H1 (cell line): ENCODE results near the gene CBL. TPM values are rescaled to one million over a fixed set of nuclear protein-coding genes. Genes with fewer than 3 reads are reported as not detected.

Experiments
- CTCF ChIA-PET: fragments of 300-600 bp; sonication (Branson Sonifier 250); formaldehyde crosslinking; loops from one replicate; lab custom pipeline; 2021; ENCODE audit not compliant: partially characterized antibody; lab: Charles Lee
- POLR2A ChIA-PET: fragments of 300-600 bp; sonication (Branson Sonifier 250); formaldehyde crosslinking; loops from one replicate; lab custom pipeline; 2021; ENCODE audit warnings: inconsistent platforms; ENCODE audit not compliant: partially characterized antibody; lab: Charles Lee
- DNase-seq, 2 experiments: peaks; one replicate each; pipeline versions ENCODE4 v3.0.0 to v3.0.0-alpha.2; 2010 to 2022; ENCODE audit warnings: low spot score in 2 of 2, low read depth in 1 of 2, mixed read lengths in 1 of 2
- FAIRE-seq: peaks from 2 replicates; lab custom pipeline; 2011; peaks lifted over from hg19 to GRCh38; lab: Jason Lieb, UNC
- H2AFZ ChIP-seq: 2 replicates; pipeline ENCODE4 v1.8.1; 2012; ENCODE audit warnings: low read length, inconsistent platforms
- H2AK5ac ChIP-seq: 2 replicates; pipeline ENCODE4 v1.6.1; 2013; ENCODE audit warnings: low read depth, low read length
- H2BK120ac ChIP-seq: replicated peaks from 2 replicates; pipeline ENCODE3; 2013; ENCODE audit warnings: low read depth, low read length, inconsistent platforms
- H2BK12ac ChIP-seq: 2 replicates; pipeline ENCODE4 v1.6.1; 2013; ENCODE audit warnings: low read depth, low read length
- H2BK15ac ChIP-seq: 2 replicates; pipeline ENCODE4 v1.6.1; 2013; ENCODE audit warnings: low read length
- H2BK20ac ChIP-seq: 2 replicates; pipeline ENCODE4 v1.6.1; 2013; ENCODE audit warnings: low read length
- H2BK5ac ChIP-seq: 2 replicates; pipeline ENCODE4 v1.6.1; 2013; ENCODE audit warnings: low read depth, low read length
- H3K14ac ChIP-seq: 2 replicates; pipeline ENCODE4 v1.6.1; 2013; ENCODE audit warnings: inconsistent platforms; ENCODE audit not compliant: insufficient read length
- H3K18ac ChIP-seq: 2 replicates; pipeline ENCODE4 v1.6.1; 2013; ENCODE audit warnings: low read length; ENCODE audit errors: extremely low read depth
- H3K23ac ChIP-seq: 2 replicates; pipeline ENCODE4 v1.6.1; 2013; ENCODE audit warnings: inconsistent platforms; ENCODE audit not compliant: insufficient read length
- H3K23me2 ChIP-seq: 2 replicates; pipeline ENCODE4 v1.6.1; 2013; ENCODE audit warnings: low read depth, low read length
- H3K27ac ChIP-seq: 2 replicates; pipeline ENCODE4 v1.6.1; 2011; ENCODE audit warnings: low read depth, low read length, inconsistent platforms
- H3K27me3 ChIP-seq, 4 experiments: replicated peaks in 1 of 4; 1 replicate in 1 of 4; 2 replicates in 3 of 4; pipeline versions ENCODE4 v1.6.1 to v1.8.1; 2011 to 2013; ENCODE audit warnings: low read length in 3 of 4, mild to moderate bottlenecking in 3 of 4, inconsistent platforms in 2 of 4, mixed read lengths in 2 of 4, moderate library complexity in 1 of 4; ENCODE audit not compliant: control insufficient read depth in 3 of 4, insufficient read depth in 3 of 4; ENCODE audit errors: extremely low read depth in 1 of 4
- H3K36me3 ChIP-seq, 4 experiments: 2 replicates each; pipeline versions ENCODE4 v1.6.1 to v1.8.1; 2011 to 2013; ENCODE audit warnings: mild to moderate bottlenecking in 4 of 4, low read length in 3 of 4, moderate library complexity in 2 of 4, control low read depth in 1 of 4, inconsistent platforms in 1 of 4; ENCODE audit not compliant: insufficient read depth in 4 of 4, control insufficient read depth in 2 of 4
- H3K4ac ChIP-seq: replicated peaks from 2 replicates; pipeline ENCODE3; 2013; ENCODE audit warnings: low read length, low read depth, mixed read lengths, inconsistent platforms; ENCODE audit not compliant: insufficient read length
- H3K4me1 ChIP-seq, 4 experiments: replicated peaks in 1 of 4; 1 replicate in 1 of 4; 2 replicates in 3 of 4; pipeline versions ENCODE4 v1.6.1 to v1.8.1; 2011 to 2013; ENCODE audit warnings: low read length in 3 of 4, inconsistent platforms in 2 of 4, mixed read lengths in 1 of 4; ENCODE audit not compliant: insufficient read depth in 4 of 4, control insufficient read depth in 3 of 4
- H3K4me2 ChIP-seq, 2 experiments: 2 replicates each; pipeline versions ENCODE4 v1.6.1 to v1.8.1; 2011 to 2013; ENCODE audit warnings: low read depth in 2 of 2, low read length in 2 of 2, control low read depth in 1 of 2, inconsistent platforms in 1 of 2, mild to moderate bottlenecking in 1 of 2; ENCODE audit not compliant: insufficient read depth in 1 of 2
- H3K4me3 ChIP-seq, 4 experiments: fragments of 200-600, 300-600 bp in 1 of 4; sonication (generic), shearing (Covaris generic), sonication (Bioruptor Twin) in 1 of 4; 2 replicates each; pipeline versions ENCODE4 v1.5.1 to v1.8.1; 2011 to 2016; ENCODE audit warnings: low read length in 4 of 4, low read depth in 3 of 4, control low read depth in 2 of 4, inconsistent platforms in 2 of 4, mild to moderate bottlenecking in 2 of 4, mixed read lengths in 1 of 4, moderate library complexity in 1 of 4; ENCODE audit not compliant: insufficient read depth in 2 of 4; ENCODE audit errors: extremely low read depth in 1 of 4
- H3K56ac ChIP-seq: replicated peaks from 2 replicates; pipeline ENCODE3; 2013; ENCODE audit warnings: low read depth, mild to moderate bottlenecking, mixed read lengths, low read length, inconsistent platforms; ENCODE audit not compliant: insufficient read length
- H3K79me1 ChIP-seq: 2 replicates; pipeline ENCODE4 v1.6.1; 2013; ENCODE audit warnings: low read depth, low read length, control low read depth
- H3K79me2 ChIP-seq, 2 experiments: 2 replicates each; pipeline versions ENCODE4 v1.6.1 to v1.8.1; 2012 to 2013; ENCODE audit warnings: low read length in 2 of 2, mild to moderate bottlenecking in 2 of 2, inconsistent platforms in 1 of 2; ENCODE audit not compliant: insufficient read depth in 2 of 2, control insufficient read depth in 1 of 2
- H3K9ac ChIP-seq, 4 experiments: replicated peaks in 1 of 4; 1 replicate in 1 of 4; 2 replicates in 3 of 4; pipeline versions ENCODE4 v1.6.1 to v1.8.1; 2011 to 2013; ENCODE audit warnings: low read depth in 3 of 4, low read length in 3 of 4, control low read depth in 2 of 4, mild to moderate bottlenecking in 2 of 4, moderate library complexity in 2 of 4, inconsistent platforms in 1 of 4; ENCODE audit errors: extremely low read depth in 1 of 4
- H3K9me3 ChIP-seq, 2 experiments: 2 replicates each; pipeline versions ENCODE4 v1.6.1 to v1.8.1; 2012 to 2013; ENCODE audit warnings: mild to moderate bottlenecking in 2 of 2, moderate library complexity in 2 of 2, control low read depth in 1 of 2, inconsistent platforms in 1 of 2, low read depth in 1 of 2, low read length in 1 of 2, mixed read lengths in 1 of 2; ENCODE audit not compliant: insufficient read depth in 2 of 2
- H4K20me1 ChIP-seq, 2 experiments: replicated peaks in 1 of 2; 2 replicates each; pipeline versions ENCODE3 to v1.8.1; 2011 to 2013; ENCODE audit warnings: inconsistent platforms in 2 of 2, low read length in 2 of 2, mild to moderate bottlenecking in 1 of 2; ENCODE audit not compliant: insufficient read depth in 2 of 2, control insufficient read depth in 1 of 2
- H4K5ac ChIP-seq: 2 replicates; pipeline ENCODE4 v1.6.1; 2013; ENCODE audit warnings: low read length, low read depth, mixed read lengths, inconsistent platforms; ENCODE audit not compliant: insufficient read length
- H4K8ac ChIP-seq: 2 replicates; pipeline ENCODE4 v1.8.0; 2013; ENCODE audit warnings: mild to moderate bottlenecking, moderate library complexity, low read length, inconsistent platforms; ENCODE audit not compliant: insufficient read depth; ENCODE audit errors: extremely low read depth
- H4K91ac ChIP-seq: replicated peaks from 2 replicates; pipeline ENCODE3; 2013; ENCODE audit warnings: low read length, mixed read lengths, inconsistent platforms; ENCODE audit not compliant: insufficient read length
- EP300 ChIP-seq, 2 experiments: IDR thresholded peaks; 1 replicate in 1 of 2; 2 replicates in 1 of 2; pipeline ENCODE4 v1.6.1; 2011 to 2012; ENCODE audit warnings: low read depth in 2 of 2, low read length in 2 of 2, mild to moderate bottlenecking in 2 of 2, borderline replicate concordance in 1 of 2, inconsistent platforms in 1 of 2, moderate library complexity in 1 of 2
- GTF2F1 ChIP-seq: IDR thresholded peaks from 2 replicates; pipeline ENCODE4 v1.6.1; 2012; ENCODE audit warnings: low read depth, low read length, improper control_type of control experiment, borderline replicate concordance
- NRF1 ChIP-seq: IDR thresholded peaks from 2 replicates; pipeline ENCODE4 v1.6.1; 2011; ENCODE audit warnings: mild to moderate bottlenecking, low read depth, low read length, improper control_type of control experiment
- RBBP5 ChIP-seq: IDR thresholded peaks from 2 replicates; pipeline ENCODE4 v1.7.1; 2012; ENCODE audit warnings: low read depth, mild to moderate bottlenecking, inconsistent platforms, low read length, moderate library complexity, borderline replicate concordance
- TEAD4 ChIP-seq: IDR thresholded peaks from 2 replicates; pipeline ENCODE4 v1.6.1; 2012; ENCODE audit warnings: low read depth, low read length, inconsistent platforms, mixed read lengths
- WGBS, 2 experiments: shearing (Covaris generic) in 1 of 2; methylation state at CpG; one replicate each; pipeline versions ENCODE4 v1.1.6 to v1.1.7; 2013 to 2015; ENCODE audit warnings: low lambda C conversion rate in 2 of 2, mixed read lengths in 2 of 2, inconsistent platforms in 1 of 2, low coverage in 1 of 2, missing lambda C conversion rate in 1 of 2; ENCODE audit not compliant: insufficient replicate concordance in 2 of 2, insufficient coverage in 1 of 2, insufficient read length in 1 of 2; ENCODE audit errors: extremely low coverage in 1 of 2, missing lambda C conversion rate in 1 of 2; 5-methylcytosine and 5-hydroxymethylcytosine counted together
- polyA plus RNA-seq, 7 experiments: library from polyadenylated mRNA; depleted of rRNA in 3 of 7; stranded (reverse) in 5 of 7; unstranded in 2 of 7; fragments of >200 nt in 5 of 7; fragments of 200-250 nt in 2 of 7; gene quantifications; 1 replicate in 5 of 7; 2 replicates in 1 of 7; 4 replicates in 1 of 7; pipeline versions ENCODE4 v1.2.1 to v1.2.3, GENCODE V29; 2011 to 2013; ENCODE audit warnings: missing spikeins in 2 of 7, mixed read lengths in 2 of 7
- total RNA-seq: library from RNA; stranded (reverse); fragmentation: NEBNext Ultra II Directional; extraction: Animal tissue kit (Norgen Biotek cat#: 25700); gene quantifications from 2 replicates; pipeline ENCODE4 v1.2.1, GENCODE V29; 2021
- TF ChIP-seq, protein P1 (sequence below): IDR thresholded peaks from 2 replicates; pipeline ENCODE4 v1.6.1; 2012; ENCODE audit warnings: inconsistent platforms
- TF ChIP-seq, protein P2 (sequence below): IDR thresholded peaks from 2 replicates; pipeline ENCODE4 v1.6.1; 2012; ENCODE audit warnings: low read length, inconsistent platforms

The CBL gene
- total and polyA plus RNA-seq, 2 of the 8 experiments (the other 6 are each of a cell fraction or from before 2014, with no cell fraction given) = 23.1 to 57.8 TPM

- H2BK120ac ChIP-seq = no peak overlapping the region
- H3K9me3 ChIP-seq = no peaks in the 10 kb centered on the region
- no peak overlapping the region for H3K27ac ChIP-seq
- no peak overlapping the region for H3K14ac ChIP-seq
- H3K4me1 ChIP-seq = no peaks in the 10 kb centered on the region; a peak in 1 of 7 replicates
- no peaks in the 10 kb centered on the region for H4K20me1 ChIP-seq
- no peak overlapping the region for H4K8ac ChIP-seq
- no peak overlapping the region for H2BK5ac ChIP-seq
- no peak overlapping the region for H2AFZ ChIP-seq
- no peak overlapping the region for H2BK12ac ChIP-seq
- H3K56ac ChIP-seq = no peak overlapping the region
- DNase-seq = no peak
- H4K91ac ChIP-seq = no peak overlapping the region
- CTCF ChIA-PET = interaction anchor here (1.0 kb wide), 1 partner anchor 45 kb away, joined by 3 read pairs; no protein-coding TSS in a partner anchor
- FAIRE-seq = no peak
- H3K79me2 ChIP-seq = no peaks in the 10 kb centered on the region
- H2AK5ac ChIP-seq = no peak overlapping the region
- H3K23ac ChIP-seq = no peak overlapping the region
- H4K5ac ChIP-seq = no peak overlapping the region
- no peak overlapping the region for H3K4me2 ChIP-seq
- no peak overlapping the region for H3K4ac ChIP-seq
- no peaks in the 10 kb centered on the region for H3K79me1 ChIP-seq
- POLR2A ChIA-PET = interaction anchor here (0.7 kb wide), 1 partner anchor 11 kb away, joined by 4 read pairs; no protein-coding TSS in a partner anchor
- 97% methylated on average over 2 of the region's 2 CpGs; no CpG with 5 or more reads in 1 of the 2 experiments for WGBS, 2 experiments
- no peak overlapping the region for H2BK20ac ChIP-seq
- TF ChIP-seq TEAD4 (no peak), RBBP5 (no peak), NRF1 (no peak), EP300 (IDR thresholded peaks at IDR 0.05; ENCODE audit: borderline replicate concordance in 1 of 2, low read depth in 2 of 2, low read length in 2 of 2) (no peak), GTF2F1 (no peak)
- TF ChIP-seq, protein P1, sequence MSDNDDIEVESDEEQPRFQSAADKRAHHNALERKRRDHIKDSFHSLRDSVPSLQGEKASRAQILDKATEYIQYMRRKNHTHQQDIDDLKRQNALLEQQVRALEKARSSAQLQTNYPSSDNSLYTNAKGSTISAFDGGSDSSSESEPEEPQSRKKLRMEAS = no peak
- TF ChIP-seq, protein P2, sequence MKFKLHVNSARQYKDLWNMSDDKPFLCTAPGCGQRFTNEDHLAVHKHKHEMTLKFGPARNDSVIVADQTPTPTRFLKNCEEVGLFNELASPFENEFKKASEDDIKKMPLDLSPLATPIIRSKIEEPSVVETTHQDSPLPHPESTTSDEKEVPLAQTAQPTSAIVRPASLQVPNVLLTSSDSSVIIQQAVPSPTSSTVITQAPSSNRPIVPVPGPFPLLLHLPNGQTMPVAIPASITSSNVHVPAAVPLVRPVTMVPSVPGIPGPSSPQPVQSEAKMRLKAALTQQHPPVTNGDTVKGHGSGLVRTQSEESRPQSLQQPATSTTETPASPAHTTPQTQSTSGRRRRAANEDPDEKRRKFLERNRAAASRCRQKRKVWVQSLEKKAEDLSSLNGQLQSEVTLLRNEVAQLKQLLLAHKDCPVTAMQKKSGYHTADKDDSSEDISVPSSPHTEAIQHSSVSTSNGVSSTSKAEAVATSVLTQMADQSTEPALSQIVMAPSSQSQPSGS = no peak
- no peak overlapping the region for H3K18ac ChIP-seq
- H2BK15ac ChIP-seq = no peak overlapping the region
- H3K23me2 ChIP-seq = no peaks in the 10 kb centered on the region
- no peaks in the 10 kb centered on the region for H3K36me3 ChIP-seq
- no peaks in the 10 kb centered on the region for H3K27me3 ChIP-seq
- no peak overlapping the region for H3K4me3 ChIP-seq
- no peak overlapping the region for H3K9ac ChIP-seq
Observed at GRCh38 chr11:119329320-119329719, 123.2 kb downstream of the CBL start.
